HAP-1 (cell line): ENCODE data around the gene SLC9B2.

Source experiments
- DNase-seq, 2 experiments: peaks; one replicate each; pipeline ENCODE4 v3.0.0-alpha.2; 2016 to 2020; ENCODE audit warnings: low spot score in 2 of 2
- H3K27me3 ChIP-seq: fragments of 250-450 bp; sonication (Bioruptor Pico); 2 replicates; pipeline ENCODE4 v1.5.1; 2020; ENCODE audit warnings: low read depth, mild to moderate bottlenecking, moderate library complexity
- H3K36me3 ChIP-seq: fragments of 250-450 bp; sonication (Bioruptor Pico); replicated peaks from 2 replicates; pipeline ENCODE4 v1.5.1; 2020; ENCODE audit warnings: mild to moderate bottlenecking
- H3K4me1 ChIP-seq: fragments of 250-450 bp; sonication (Bioruptor Pico); 2 replicates; pipeline ENCODE4 v1.5.1; 2020; ENCODE audit warnings: mild to moderate bottlenecking
- H3K4me3 ChIP-seq: fragments of 250-450 bp; sonication (Bioruptor Pico); 2 replicates; pipeline ENCODE4 v1.5.1; 2020; ENCODE audit warnings: mild to moderate bottlenecking, moderate library complexity
- H3K9me3 ChIP-seq: fragments of 250-450 bp; sonication (Bioruptor Pico); 2 replicates; pipeline ENCODE4 v1.5.1; 2020; ENCODE audit warnings: mild to moderate bottlenecking, moderate library complexity
- in situ Hi-C: fragments of 300-500 bp; cut with MboI; formaldehyde crosslinking; loops from 3 replicates; pipeline ENCODE4 v1.14.3; 2020; ENCODE audit warnings: low sequenced_read_pairs, inconsistent platforms, mixed read lengths

The SLC9B2 gene, protein sequence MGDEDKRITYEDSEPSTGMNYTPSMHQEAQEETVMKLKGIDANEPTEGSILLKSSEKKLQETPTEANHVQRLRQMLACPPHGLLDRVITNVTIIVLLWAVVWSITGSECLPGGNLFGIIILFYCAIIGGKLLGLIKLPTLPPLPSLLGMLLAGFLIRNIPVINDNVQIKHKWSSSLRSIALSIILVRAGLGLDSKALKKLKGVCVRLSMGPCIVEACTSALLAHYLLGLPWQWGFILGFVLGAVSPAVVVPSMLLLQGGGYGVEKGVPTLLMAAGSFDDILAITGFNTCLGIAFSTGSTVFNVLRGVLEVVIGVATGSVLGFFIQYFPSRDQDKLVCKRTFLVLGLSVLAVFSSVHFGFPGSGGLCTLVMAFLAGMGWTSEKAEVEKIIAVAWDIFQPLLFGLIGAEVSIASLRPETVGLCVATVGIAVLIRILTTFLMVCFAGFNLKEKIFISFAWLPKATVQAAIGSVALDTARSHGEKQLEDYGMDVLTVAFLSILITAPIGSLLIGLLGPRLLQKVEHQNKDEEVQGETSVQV

DNA sequence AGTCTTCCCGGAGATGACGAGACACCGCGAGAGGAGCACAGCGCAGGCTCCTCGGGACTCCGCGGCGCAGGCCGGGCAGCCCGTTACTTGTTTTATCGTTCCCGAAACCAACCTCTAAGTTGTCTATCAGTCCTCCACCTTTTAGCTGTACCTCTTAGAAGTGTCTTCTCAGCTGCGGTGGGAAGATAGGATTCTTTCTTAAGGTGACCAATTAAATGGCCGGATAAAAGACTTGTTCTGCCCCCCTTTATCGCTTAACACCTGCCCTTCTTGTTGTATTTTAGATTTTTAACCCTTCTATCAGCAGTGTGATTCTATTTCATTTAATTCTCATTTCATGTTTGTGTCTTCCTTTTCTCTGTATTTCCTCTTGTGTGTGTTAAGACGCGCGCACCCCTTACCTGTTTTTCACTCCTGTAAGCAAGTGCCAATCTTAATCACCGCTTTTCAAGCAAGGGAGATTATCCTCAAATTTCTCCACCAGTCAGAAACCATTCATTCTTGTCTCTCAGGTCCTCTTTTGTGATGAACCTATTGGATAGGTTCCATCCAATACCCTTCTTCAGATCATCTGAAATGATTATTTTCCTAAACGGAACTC, at the start of gene SLC9B2:
Gene SLC9B2, minus strand, starts transcription at position 15 of the 601 bp plus-strand sequence. CDS start 9,211 bp downstream, outside the sequence.
- Histone ChIP-seq H3K36me3 (no peaks in the 10 kb centered on the region; the same call in 1 of the 2 replicates), H3K27me3 (no peaks in the 10 kb centered on the region), H3K4me3 (peak within 1 kb of the TSS; percentile 50), H3K4me1 (peaks cover 26% of the 10 kb centered on the region), H3K9me3 (no peaks in the 10 kb centered on the region)
- in situ Hi-C loops, result loop anchor here (25.0 kb wide), 1 partner anchor 440 kb away; no protein-coding TSS in a partner anchor
- no peak for DNase-seq

DNA sequence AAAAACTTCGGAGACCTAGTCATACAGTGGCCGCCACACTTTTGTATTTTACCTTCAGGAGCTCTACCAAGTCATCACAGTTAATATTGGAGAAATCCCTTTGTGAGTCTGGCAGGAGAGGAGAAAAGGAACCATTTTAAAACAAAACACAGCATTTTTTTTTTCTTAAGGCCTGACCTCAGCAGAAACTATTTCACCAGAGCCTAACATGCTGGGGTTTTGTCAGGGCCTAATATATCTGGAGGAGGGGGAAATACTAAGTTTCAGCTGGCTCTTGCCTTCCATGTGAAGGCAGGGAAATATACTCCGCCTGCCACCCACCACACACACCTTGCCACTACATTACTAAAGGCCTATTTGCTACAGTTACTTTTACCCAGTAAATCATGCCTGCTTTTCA, 49.6 kb upstream of the SLC9B2 start:
- H3K4me1 ChIP-seq, result no peaks in the 10 kb centered on the region
- DNase-seq, result no peak
- no peaks in the 10 kb centered on the region for H3K27me3 ChIP-seq
- H3K36me3 ChIP-seq, result peaks cover 40% of the 10 kb centered on the region
- no peak overlapping the region for H3K4me3 ChIP-seq
- no peaks in the 10 kb centered on the region for H3K9me3 ChIP-seq
- in situ Hi-C loops, result no loop called here

DNA sequence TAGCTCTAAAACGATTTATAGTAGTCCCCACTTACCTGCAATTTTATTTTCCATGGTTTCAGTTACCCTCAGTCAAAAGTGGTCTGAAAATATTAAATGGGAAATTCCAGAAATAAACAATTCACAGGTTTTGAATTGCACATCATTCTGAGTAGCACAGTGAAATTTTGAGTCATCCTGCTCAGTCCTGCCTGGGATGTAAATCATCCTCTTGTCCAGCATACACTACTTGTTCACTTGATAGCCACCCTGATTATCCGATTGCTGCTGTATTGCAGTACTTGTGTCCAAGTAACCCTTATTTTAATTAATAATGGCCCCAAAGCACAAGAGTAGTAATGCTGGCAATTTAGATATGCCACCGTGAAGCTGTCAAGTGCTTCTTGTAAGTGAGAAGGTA, 46.6 kb upstream of the SLC9B2 start:
- DNase-seq, result no peak
- no peaks in the 10 kb centered on the region for H3K9me3 ChIP-seq
- H3K27me3 ChIP-seq, result no peaks in the 10 kb centered on the region
- no peaks in the 10 kb centered on the region for H3K4me1 ChIP-seq
- in situ Hi-C loops, result no loop called here
- H3K36me3 ChIP-seq, result peaks cover 30% of the 10 kb centered on the region
- no peak overlapping the region for H3K4me3 ChIP-seq

DNA sequence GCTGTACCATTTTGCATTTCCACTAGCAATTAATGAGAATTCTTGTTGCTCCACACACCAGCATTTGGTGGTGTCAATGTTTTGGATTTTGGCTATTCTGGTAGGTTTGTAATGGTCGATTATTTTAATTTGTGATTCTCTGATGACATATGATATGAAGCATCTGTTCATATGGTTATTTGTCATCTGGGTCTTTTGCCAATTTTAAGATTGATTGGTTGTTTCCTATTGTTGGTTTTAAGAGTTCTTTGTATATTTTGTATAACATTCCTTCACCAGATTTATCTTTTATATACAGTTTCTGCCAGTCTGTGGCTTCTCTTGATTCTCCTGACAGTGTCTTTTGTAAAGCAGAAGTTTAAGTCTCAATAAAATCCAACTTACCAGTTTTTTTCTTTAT, 41.6 kb upstream of the SLC9B2 start:
- no peak overlapping the region for H3K4me3 ChIP-seq
- H3K27me3 ChIP-seq, result no peaks in the 10 kb centered on the region
- DNase-seq, result no peak
- in situ Hi-C loops, result no loop called here
- H3K4me1 ChIP-seq, result no peaks in the 10 kb centered on the region
- H3K9me3 ChIP-seq, result no peaks in the 10 kb centered on the region
- H3K36me3 ChIP-seq, result peaks cover 20% of the 10 kb centered on the region

DNA sequence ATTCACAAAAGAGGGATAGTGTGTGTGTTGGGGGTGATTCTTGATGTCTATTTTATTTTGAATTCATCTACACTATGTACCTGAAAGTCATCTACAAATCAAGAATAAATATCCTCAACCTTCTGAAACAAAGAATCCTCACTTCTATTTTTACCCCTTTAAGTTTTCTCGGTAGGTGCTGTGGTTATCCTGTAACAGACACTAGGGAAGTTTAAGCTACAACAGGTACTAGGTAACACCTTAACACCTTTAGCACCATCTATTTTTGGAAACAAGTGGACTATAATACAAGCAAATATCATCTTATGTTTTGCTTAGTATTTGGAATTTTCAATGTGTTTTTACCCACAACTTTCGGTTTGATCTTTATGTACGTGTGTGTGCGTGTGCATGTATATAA, 35.0 kb upstream of the SLC9B2 start:
- Histone ChIP-seq H3K27me3 (no peaks in the 10 kb centered on the region), H3K36me3 (peaks cover 42% of the 10 kb centered on the region), H3K4me3 (no peak overlapping the region), H3K4me1 (no peaks in the 10 kb centered on the region), H3K9me3 (no peaks in the 10 kb centered on the region)
- in situ Hi-C loops, result no loop called here
- no peak for DNase-seq

DNA sequence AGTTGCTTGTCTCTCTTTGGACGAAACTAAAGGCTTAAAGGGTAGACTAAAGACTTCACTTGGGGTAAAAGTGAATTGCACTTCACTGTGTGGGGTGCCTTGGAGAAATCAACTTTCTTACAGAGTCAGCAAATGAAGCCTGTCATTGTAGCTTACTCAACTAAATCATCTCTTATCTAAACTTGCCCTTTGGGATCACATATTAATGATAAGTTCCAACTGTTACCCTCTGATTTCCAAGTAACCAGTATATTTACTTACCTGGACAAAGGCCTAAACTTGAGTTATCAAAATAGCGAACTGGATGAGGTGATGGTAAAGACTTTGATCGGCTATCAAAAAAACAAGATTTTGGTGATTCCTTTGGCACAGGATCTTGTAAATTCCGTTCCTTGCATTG, 32.0 kb upstream of the SLC9B2 start:
- Histone ChIP-seq H3K4me3 (no peak overlapping the region), H3K4me1 (no peaks in the 10 kb centered on the region), H3K27me3 (no peaks in the 10 kb centered on the region), H3K36me3 (peaks cover 45% of the 10 kb centered on the region), H3K9me3 (no peaks in the 10 kb centered on the region)
- in situ Hi-C loops, result no loop called here
- no peak for DNase-seq

DNA sequence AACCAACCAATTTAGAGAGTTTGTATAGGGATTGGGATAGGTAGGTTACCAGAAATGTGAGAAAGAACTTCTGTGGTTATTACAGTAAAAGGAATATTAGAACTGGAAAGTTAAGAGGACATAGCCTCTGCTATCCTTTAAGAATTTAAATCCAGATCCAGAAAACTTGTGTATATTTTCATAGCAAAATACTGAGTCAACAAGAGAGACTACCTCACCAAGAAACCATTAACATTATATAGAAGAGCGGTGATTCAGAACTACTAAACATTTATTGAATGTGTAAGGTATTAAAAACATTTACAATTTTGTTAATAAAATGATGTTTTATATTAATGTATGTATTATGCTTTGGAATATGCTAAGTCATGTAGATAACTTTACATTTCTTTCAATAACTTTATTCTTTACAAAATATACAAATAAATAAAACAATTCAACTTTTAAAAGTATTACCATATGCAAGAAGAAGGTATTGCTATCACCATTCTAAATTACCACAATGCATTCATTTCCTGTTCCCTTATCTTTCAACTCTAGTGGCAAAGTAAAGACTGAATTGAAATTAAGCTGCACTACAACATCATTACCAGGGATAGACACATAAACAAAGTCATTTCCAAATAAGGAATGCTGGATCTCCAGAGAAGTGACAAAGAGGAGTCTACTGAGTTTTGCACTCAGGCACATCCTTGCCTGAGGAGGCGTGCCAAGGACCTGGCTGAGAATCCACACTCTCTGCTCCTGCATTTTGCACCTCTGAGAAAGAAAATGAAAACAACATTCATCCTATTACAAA, 29.2 kb upstream of the SLC9B2 start:
- Histone ChIP-seq H3K4me3 (no peak overlapping the region), H3K4me1 (peaks cover 9% of the 10 kb centered on the region), H3K36me3 (peaks cover 40% of the 10 kb centered on the region), H3K27me3 (no peaks in the 10 kb centered on the region), H3K9me3 (no peaks in the 10 kb centered on the region)
- no peak for DNase-seq
- in situ Hi-C loops, result no loop called here

DNA sequence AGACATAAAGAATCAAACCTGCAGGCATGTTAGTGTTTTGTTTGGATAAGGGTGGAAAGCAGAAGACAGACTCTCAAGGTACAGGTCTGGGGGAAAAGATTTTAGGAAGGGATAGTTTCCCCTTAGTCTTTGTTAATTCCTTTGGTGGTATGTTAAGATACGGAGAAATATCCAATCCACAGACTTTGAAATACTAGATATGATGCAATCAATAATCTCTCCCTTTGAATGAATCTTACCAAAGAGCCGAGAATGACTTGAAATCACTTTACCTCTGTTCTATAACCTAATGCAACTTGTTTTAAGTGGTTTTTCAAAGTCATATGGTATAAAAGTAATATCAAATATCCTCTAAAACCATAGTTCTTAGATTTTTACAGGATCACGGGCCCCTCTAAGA, 28.3 kb upstream of the SLC9B2 start:
- in situ Hi-C loops, result no loop called here
- no peak for DNase-seq
- no peaks in the 10 kb centered on the region for H3K9me3 ChIP-seq

DNA sequence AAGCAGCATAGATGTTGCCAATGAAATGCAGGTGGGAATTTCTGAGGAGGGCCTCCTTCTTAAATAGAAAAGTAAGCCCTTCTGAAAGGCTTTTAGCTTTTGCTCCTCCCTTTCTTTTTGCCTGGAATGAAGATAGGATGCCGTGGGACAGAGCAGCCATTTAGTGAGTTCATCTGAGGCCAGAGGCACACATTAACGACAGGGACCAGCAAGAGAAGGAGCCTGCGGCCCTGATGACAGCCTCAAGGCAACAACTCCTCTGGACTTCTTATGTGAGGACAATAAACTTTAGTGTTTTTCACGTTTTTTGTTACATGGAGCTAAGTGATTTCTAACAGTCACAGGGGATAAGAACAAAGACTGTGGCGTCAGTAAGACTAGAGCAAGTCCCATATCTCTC, 24.1 kb upstream of the SLC9B2 start:
- Histone ChIP-seq H3K36me3 (peaks cover 4% of the 10 kb centered on the region; the same call in 1 of the 2 replicates), H3K9me3 (no peaks in the 10 kb centered on the region), H3K4me3 (no peak overlapping the region), H3K4me1 (peaks cover 22% of the 10 kb centered on the region), H3K27me3 (no peaks in the 10 kb centered on the region)
- peak; percentile 61 to 71 for DNase-seq
- in situ Hi-C loops, result no loop called here

More for the DNA sequence above, 28.3 kb upstream of the SLC9B2 start:
- peaks cover 32% of the 10 kb centered on the region for H3K36me3 ChIP-seq
- H3K4me3 ChIP-seq, result no peak overlapping the region
- no peaks in the 10 kb centered on the region for H3K27me3 ChIP-seq
- peaks cover 16% of the 10 kb centered on the region for H3K4me1 ChIP-seq

DNA sequence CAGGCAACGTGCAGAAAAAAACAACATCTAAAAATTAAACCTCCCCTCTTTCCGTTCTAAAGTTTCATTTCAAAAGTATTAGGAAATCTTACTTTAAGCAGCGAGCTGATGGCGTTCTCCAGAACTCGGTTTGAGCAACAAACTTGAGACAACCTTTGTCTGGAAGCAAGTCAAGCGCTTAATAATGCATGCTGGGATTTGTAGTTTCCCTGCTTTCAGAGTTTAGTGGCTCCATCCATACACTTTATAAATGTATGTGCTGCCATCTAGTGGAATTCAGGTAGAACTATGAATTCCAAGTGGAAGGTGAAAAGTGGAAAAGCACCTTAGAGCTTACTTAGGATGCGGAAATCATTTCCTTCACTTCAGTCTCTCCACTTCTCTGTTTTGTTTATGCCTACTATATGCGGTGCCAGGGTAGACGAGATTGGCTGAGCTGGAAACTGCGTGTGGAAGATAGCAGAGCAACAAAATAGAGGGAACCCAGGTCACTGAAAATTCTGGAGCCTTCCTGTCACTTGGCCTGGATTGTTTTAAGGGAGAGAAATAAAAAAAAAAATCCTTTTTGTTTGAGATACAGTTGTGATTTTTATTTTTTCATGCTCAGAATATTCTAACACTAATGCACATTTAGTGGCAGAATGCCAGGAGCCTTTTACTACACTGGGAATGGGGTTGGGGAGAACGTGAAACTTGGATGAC, 23.3 kb upstream of the SLC9B2 start, which contains the start of gene BDH2:
Gene BDH2, minus strand, starts transcription at position 144 of the 702 bp plus-strand sequence. CDS start 3,580 bp downstream, outside the sequence.
- in situ Hi-C loops, result loop anchor here (25.0 kb wide), 1 partner anchor 463 kb away; no protein-coding TSS in a partner anchor
- Histone ChIP-seq H3K4me1 (peaks cover 22% of the 10 kb centered on the region), H3K27me3 (no peaks in the 10 kb centered on the region), H3K36me3 (peaks cover 3% of the 10 kb centered on the region; the same call in 1 of the 2 replicates), H3K9me3 (no peaks in the 10 kb centered on the region), H3K4me3 (peak within 1 kb of the TSS; percentile 31)
- DNase-seq, result peak; percentile 58 to 96

DNA sequence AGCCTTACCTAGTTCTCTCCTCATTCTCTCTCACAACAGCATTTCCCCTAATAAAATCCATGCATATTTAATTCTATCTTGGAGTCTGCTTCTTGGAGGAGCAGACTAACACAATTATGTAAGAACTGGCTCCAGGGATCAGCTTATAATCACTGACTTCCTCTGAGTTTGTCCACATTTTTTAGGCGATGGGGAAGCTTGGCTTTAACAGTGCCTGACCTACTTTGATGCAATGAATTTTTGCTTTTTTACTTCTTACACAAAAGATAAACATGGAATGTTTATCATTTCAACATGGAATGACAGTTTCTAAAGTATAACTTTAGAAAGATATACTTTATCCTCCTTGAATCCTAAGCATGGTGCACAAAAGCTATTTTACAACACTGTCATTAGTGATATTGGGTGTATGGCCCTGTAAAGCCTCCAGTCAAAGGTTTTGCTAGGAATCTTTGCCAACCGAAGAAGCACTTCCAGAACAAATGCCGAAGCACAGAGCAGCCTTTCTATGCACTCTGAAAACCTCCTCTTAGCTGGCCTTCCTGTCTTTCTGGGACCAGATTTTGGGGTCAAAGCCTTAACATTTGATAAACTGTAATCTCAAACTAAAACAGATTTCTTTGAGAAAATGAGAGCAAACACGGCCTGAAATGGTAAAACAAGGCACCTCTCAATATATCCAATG, 22.3 kb upstream of the SLC9B2 start:
- no peaks in the 10 kb centered on the region for H3K9me3 ChIP-seq
- H3K4me3 ChIP-seq, result peak overlapping the region; percentile 31
- H3K27me3 ChIP-seq, result no peaks in the 10 kb centered on the region
- in situ Hi-C loops, result loop anchor here (25.0 kb wide), 1 partner anchor 462 kb away; no protein-coding TSS in a partner anchor
- no peaks in the 10 kb centered on the region for H3K36me3 ChIP-seq
- no peak for DNase-seq
- H3K4me1 ChIP-seq, result peaks cover 22% of the 10 kb centered on the region

DNA sequence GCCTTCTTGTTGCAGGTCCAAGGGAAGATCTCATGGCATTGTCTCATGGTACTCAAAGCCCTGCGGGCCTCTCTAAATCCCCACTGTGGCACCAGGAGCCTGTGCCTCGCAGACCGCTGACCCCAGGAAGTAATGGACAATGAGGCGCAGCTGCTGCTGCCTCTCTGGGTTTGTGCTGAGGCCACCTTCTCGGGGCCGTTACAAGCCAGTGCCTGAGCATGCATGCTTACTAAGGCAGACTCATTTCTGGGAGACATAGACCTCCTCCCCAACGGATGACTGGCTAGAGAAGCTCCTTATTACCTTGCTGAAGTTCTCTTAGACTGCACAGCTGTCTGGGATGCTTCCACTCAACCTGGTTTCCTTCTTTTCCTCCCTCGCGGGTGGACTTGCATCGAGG, 21.8 kb upstream of the SLC9B2 start:
- H3K4me3 ChIP-seq, result no peak overlapping the region
- no peaks in the 10 kb centered on the region for H3K27me3 ChIP-seq
- H3K9me3 ChIP-seq, result no peaks in the 10 kb centered on the region
- no peak for DNase-seq
- in situ Hi-C loops, result loop anchor here (25.0 kb wide), 1 partner anchor 461 kb away; no protein-coding TSS in a partner anchor
- H3K36me3 ChIP-seq, result no peaks in the 10 kb centered on the region
- H3K4me1 ChIP-seq, result peaks cover 22% of the 10 kb centered on the region
